WTC11 (cell line): ENCODE results near the gene ARHGAP6. TPM values are rescaled to one million over a fixed set of nuclear protein-coding genes. Genes with fewer than 3 reads are reported as not detected.

Source experiments
- ATAC-seq: fragments of 200-7000 bp; cut with Tn5 transposase; 2 replicates; pipeline ENCODE4 v1.10.0; 2021; ENCODE audit warnings: mild to moderate bottlenecking, moderate library complexity
- CTCF ChIA-PET: fragments of 300-600 bp; sonication (Branson Sonifier 250); formaldehyde crosslinking; loops from one replicate; lab custom pipeline; 2021; ENCODE audit warnings: antibody characterized with exemption; lab: Charles Lee
- POLR2A ChIA-PET: fragments of 350-600 bp; sonication (Branson Sonifier 250); formaldehyde crosslinking; loops from one replicate; lab custom pipeline; 2021; ENCODE audit warnings: antibody characterized with exemption; lab: Charles Lee
- DNase-seq: peaks from one replicate; pipeline ENCODE4 v3.0.0; 2021; ENCODE audit warnings: low spot score
- H3K27ac Mint-ChIP-seq: 2 replicates; pipeline ENCODE4 v1.8.0; 2021; ENCODE audit warnings: mixed read lengths
- H3K27me3 Mint-ChIP-seq: 2 replicates; pipeline ENCODE4 v1.8.0; 2021; ENCODE audit warnings: low read depth, mild to moderate bottlenecking, moderate library complexity, mixed read lengths
- H3K36me3 Mint-ChIP-seq: 2 replicates; pipeline ENCODE4 v1.8.0; 2021; ENCODE audit warnings: mixed read lengths
- H3K4me1 Mint-ChIP-seq: 2 replicates; pipeline ENCODE4 v1.8.0; 2022; ENCODE audit warnings: mixed read lengths
- H3K4me3 Mint-ChIP-seq: 2 replicates; pipeline ENCODE4 v1.8.0; 2021; ENCODE audit warnings: mild to moderate bottlenecking, moderate library complexity, mixed read lengths
- H3K9me3 Mint-ChIP-seq: 2 replicates; pipeline ENCODE4 v1.8.0; 2021; ENCODE audit warnings: mixed read lengths
- ATF1 ChIP-seq: sonication (generic); formaldehyde crosslinking; IDR thresholded peaks from 2 replicates; pipeline ENCODE4 v1.8.1; 2023; ENCODE audit warnings: mild to moderate bottlenecking, moderate library complexity, missing genetic modification reagents
- FOXJ3 ChIP-seq: sonication (generic); formaldehyde crosslinking; IDR thresholded peaks from 2 replicates; pipeline ENCODE4 v1.9.0; 2021; ENCODE audit warnings: missing genetic modification reagents, mild to moderate bottlenecking, borderline replicate concordance
- GTF2I ChIP-seq: fragments of 250-450 bp; sonication (Bioruptor Pico); conservative IDR thresholded peaks from 2 replicates; pipeline ENCODE4 v1.4.0; 2021; ENCODE audit warnings: mild to moderate bottlenecking
- KAT7 ChIP-seq: sonication (generic); formaldehyde crosslinking; IDR thresholded peaks from 2 replicates; pipeline ENCODE4 v1.8.1; 2023; ENCODE audit warnings: missing genetic modification reagents, mild to moderate bottlenecking, borderline replicate concordance
- MXD4 ChIP-seq: fragments of 250-450 bp; sonication (Bioruptor Pico); IDR thresholded peaks from 2 replicates; pipeline ENCODE4 v1.8.0; 2021; ENCODE audit warnings: mild to moderate bottlenecking, moderate library complexity, borderline replicate concordance
- NFE2L1 ChIP-seq: sonication (generic); formaldehyde crosslinking; IDR thresholded peaks from 2 replicates; pipeline ENCODE4 v1.8.1; 2023; ENCODE audit warnings: missing genetic modification reagents
- NR1H2 ChIP-seq: sonication (generic); formaldehyde crosslinking; IDR thresholded peaks from 2 replicates; pipeline ENCODE4 v1.9.0; 2021; ENCODE audit warnings: mild to moderate bottlenecking, moderate library complexity, missing genetic modification reagents
- NR2C2 ChIP-seq: sonication (generic); formaldehyde crosslinking; IDR thresholded peaks from 2 replicates; pipeline ENCODE4 v1.8.0; 2022; ENCODE audit warnings: mild to moderate bottlenecking, missing genetic modification reagents
- RORB ChIP-seq: fragments of 250-450 bp; sonication (Bioruptor Pico); IDR thresholded peaks from 2 replicates; pipeline ENCODE4 v1.9.0; 2021; ENCODE audit warnings: mild to moderate bottlenecking
- SOX15 ChIP-seq: fragments of 250-450 bp; sonication (Bioruptor Pico); IDR thresholded peaks from 2 replicates; pipeline ENCODE4 v1.9.0; 2021; ENCODE audit warnings: mild to moderate bottlenecking
- ZNF396 ChIP-seq: fragments of 250-450 bp; sonication (Bioruptor Pico); IDR thresholded peaks from 2 replicates; pipeline ENCODE4 v1.8.0; 2021; ENCODE audit warnings: mild to moderate bottlenecking, moderate library complexity, borderline replicate concordance
- ZNF423 ChIP-seq: fragments of 250-450 bp; sonication (Bioruptor Pico); IDR thresholded peaks from 2 replicates; pipeline ENCODE4 v2.1.2; 2022; ENCODE audit warnings: mild to moderate bottlenecking, moderate library complexity
- total RNA-seq: library from RNA; stranded (reverse); gene quantifications from 3 replicates; pipeline ENCODE4 v1.2.3, GENCODE V29; 2021
- TF ChIP-seq, protein P1 (sequence below): sonication (generic); formaldehyde crosslinking; IDR thresholded peaks from 2 replicates; pipeline ENCODE4 v1.8.1; 2022; ENCODE audit warnings: low read depth, mild to moderate bottlenecking, moderate library complexity, missing genetic modification reagents, borderline replicate concordance
- TF ChIP-seq, protein P2 (sequence below): sonication (generic); formaldehyde crosslinking; conservative IDR thresholded peaks from 2 replicates; pipeline ENCODE4 v1.8.1; 2022; ENCODE audit warnings: mild to moderate bottlenecking, missing genetic modification reagents
- TF ChIP-seq, protein P3 (sequence below): sonication (generic); formaldehyde crosslinking; IDR thresholded peaks from 2 replicates; pipeline ENCODE4 v1.8.1; 2023; ENCODE audit warnings: mild to moderate bottlenecking, moderate library complexity, missing genetic modification reagents
- TF ChIP-seq, protein P4 (sequence below): sonication (generic); formaldehyde crosslinking; IDR thresholded peaks from 2 replicates; pipeline ENCODE4 v1.8.1; 2023; ENCODE audit warnings: mild to moderate bottlenecking, missing genetic modification reagents
- TF ChIP-seq, protein P5 (sequence below): sonication (generic); formaldehyde crosslinking; IDR thresholded peaks from 2 replicates; pipeline ENCODE4 v1.8.1; 2023; ENCODE audit warnings: mild to moderate bottlenecking, missing genetic modification reagents, moderate library complexity
- TF ChIP-seq, protein P6 (sequence below): sonication (generic); formaldehyde crosslinking; IDR thresholded peaks from 2 replicates; pipeline ENCODE4 v1.8.1; 2022; ENCODE audit warnings: mild to moderate bottlenecking, missing genetic modification reagents, moderate library complexity, borderline replicate concordance
- TF ChIP-seq, protein P7 (sequence below): sonication (generic); formaldehyde crosslinking; IDR thresholded peaks from 2 replicates; pipeline ENCODE4 v1.8.1; 2022; ENCODE audit warnings: missing genetic modification reagents, borderline replicate concordance
- TF ChIP-seq, protein P8 (sequence below): sonication (generic); formaldehyde crosslinking; IDR thresholded peaks from 2 replicates; pipeline ENCODE4 v1.8.0; 2022; ENCODE audit warnings: mild to moderate bottlenecking, missing genetic modification reagents
- TF ChIP-seq, protein P9 (sequence below): sonication (generic); formaldehyde crosslinking; conservative IDR thresholded peaks from 2 replicates; pipeline ENCODE4 v1.8.1; 2023; ENCODE audit warnings: mild to moderate bottlenecking, low read depth, missing genetic modification reagents, moderate library complexity

Gene ARHGAP6
- total RNA-seq, 1 experiment from 2014 or later, result 1.0 TPM

DNA sequence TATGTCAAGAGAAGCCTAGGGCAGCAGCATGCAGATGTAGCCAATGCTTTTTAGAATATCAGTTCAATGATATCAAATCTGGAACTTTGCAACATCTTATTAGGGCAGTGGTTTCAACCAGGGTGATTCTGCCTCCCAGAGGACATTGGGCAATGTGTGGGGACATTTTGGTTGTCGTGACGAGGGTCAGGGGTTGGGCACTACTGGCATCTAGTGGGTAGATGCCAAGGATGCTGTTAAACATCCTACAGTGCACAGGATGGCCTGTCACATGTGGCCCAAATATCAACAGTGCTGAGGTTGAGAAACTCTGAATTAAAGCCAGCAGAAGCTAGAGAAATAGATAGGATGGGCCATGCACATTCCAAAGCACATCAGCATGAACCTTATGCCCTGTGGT, 220.2 kb downstream of the ARHGAP6 start (continued):
- TF ChIP-seq, protein P1, sequence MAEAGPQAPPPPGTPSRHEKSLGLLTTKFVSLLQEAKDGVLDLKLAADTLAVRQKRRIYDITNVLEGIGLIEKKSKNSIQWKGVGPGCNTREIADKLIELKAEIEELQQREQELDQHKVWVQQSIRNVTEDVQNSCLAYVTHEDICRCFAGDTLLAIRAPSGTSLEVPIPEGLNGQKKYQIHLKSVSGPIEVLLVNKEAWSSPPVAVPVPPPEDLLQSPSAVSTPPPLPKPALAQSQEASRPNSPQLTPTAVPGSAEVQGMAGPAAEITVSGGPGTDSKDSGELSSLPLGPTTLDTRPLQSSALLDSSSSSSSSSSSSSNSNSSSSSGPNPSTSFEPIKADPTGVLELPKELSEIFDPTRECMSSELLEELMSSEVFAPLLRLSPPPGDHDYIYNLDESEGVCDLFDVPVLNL (CRISPR knock-in tag), result no peak
- TF ChIP-seq GTF2I (CRISPR knock-in tag) (no peak), NR1H2 (CRISPR knock-in tag) (no peak), FOXJ3 (CRISPR knock-in tag) (no peak), NFE2L1 (no peak), MXD4 (CRISPR knock-in tag) (no peak), NR2C2 (no peak), ATF1 (CRISPR knock-in tag) (no peak)
- TF ChIP-seq, protein P2, sequence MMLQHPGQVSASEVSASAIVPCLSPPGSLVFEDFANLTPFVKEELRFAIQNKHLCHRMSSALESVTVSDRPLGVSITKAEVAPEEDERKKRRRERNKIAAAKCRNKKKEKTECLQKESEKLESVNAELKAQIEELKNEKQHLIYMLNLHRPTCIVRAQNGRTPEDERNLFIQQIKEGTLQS (CRISPR knock-in tag), result no peak
- TF ChIP-seq, protein P3, sequence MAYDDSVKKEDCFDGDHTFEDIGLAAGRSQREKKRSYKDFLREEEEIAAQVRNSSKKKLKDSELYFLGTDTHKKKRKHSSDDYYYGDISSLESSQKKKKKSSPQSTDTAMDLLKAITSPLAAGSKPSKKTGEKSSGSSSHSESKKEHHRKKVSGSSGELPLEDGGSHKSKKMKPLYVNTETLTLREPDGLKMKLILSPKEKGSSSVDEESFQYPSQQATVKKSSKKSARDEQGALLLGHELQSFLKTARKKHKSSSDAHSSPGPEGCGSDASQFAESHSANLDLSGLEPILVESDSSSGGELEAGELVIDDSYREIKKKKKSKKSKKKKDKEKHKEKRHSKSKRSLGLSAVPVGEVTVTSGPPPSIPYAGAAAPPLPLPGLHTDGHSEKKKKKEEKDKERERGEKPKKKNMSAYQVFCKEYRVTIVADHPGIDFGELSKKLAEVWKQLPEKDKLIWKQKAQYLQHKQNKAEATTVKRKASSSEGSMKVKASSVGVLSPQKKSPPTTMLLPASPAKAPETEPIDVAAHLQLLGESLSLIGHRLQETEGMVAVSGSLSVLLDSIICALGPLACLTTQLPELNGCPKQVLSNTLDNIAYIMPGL (CRISPR knock-in tag), result no peak
- TF ChIP-seq, protein P4, sequence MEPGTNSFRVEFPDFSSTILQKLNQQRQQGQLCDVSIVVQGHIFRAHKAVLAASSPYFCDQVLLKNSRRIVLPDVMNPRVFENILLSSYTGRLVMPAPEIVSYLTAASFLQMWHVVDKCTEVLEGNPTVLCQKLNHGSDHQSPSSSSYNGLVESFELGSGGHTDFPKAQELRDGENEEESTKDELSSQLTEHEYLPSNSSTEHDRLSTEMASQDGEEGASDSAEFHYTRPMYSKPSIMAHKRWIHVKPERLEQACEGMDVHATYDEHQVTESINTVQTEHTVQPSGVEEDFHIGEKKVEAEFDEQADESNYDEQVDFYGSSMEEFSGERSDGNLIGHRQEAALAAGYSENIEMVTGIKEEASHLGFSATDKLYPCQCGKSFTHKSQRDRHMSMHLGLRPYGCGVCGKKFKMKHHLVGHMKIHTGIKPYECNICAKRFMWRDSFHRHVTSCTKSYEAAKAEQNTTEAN, result no peak
- TF ChIP-seq, protein P5, sequence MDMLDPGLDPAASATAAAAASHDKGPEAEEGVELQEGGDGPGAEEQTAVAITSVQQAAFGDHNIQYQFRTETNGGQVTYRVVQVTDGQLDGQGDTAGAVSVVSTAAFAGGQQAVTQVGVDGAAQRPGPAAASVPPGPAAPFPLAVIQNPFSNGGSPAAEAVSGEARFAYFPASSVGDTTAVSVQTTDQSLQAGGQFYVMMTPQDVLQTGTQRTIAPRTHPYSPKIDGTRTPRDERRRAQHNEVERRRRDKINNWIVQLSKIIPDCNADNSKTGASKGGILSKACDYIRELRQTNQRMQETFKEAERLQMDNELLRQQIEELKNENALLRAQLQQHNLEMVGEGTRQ (CRISPR knock-in tag), result no peak
- TF ChIP-seq, protein P6, sequence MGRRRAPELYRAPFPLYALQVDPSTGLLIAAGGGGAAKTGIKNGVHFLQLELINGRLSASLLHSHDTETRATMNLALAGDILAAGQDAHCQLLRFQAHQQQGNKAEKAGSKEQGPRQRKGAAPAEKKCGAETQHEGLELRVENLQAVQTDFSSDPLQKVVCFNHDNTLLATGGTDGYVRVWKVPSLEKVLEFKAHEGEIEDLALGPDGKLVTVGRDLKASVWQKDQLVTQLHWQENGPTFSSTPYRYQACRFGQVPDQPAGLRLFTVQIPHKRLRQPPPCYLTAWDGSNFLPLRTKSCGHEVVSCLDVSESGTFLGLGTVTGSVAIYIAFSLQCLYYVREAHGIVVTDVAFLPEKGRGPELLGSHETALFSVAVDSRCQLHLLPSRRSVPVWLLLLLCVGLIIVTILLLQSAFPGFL (CRISPR knock-in tag), result no peak

DNA sequence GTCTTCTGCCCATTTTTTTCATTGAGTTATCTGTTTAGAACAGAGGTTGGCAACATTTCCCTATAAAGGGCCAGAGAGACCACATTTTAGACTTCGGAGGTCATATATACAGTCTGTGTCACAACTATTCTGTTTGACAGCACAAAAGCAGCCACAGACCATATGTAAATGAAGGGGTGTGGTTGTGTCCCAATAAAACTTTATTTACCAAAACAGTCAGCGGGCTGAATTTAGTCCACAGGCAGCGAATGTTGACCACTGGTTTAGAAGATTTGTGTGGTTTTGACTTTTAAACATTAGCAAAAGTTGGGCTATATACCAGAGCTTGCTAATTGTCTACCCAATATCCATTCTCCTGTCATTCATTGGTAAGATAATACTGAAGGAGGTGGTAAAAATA, 221.7 kb downstream of the ARHGAP6 start:
- H3K27ac Mint-ChIP-seq, result no peak overlapping the region

More for the DNA sequence above, 221.7 kb downstream of the ARHGAP6 start:
- ATAC-seq, result no peak
- CTCF ChIA-PET, result no interaction called here
- DNase-seq, result no peak
- POLR2A ChIA-PET, result no interaction called here
- Mint-ChIP-seq H3K4me1 (no peaks in the 10 kb centered on the region), H3K4me3 (no peak overlapping the region), H3K27me3 (no peaks in the 10 kb centered on the region), H3K36me3 (no peaks in the 10 kb centered on the region), H3K9me3 (no peaks in the 10 kb centered on the region)
- TF ChIP-seq, protein P4, result no peak
- TF ChIP-seq RORB (CRISPR knock-in tag), result no peak
- no peak for TF ChIP-seq ZNF423 (CRISPR knock-in tag)
- TF ChIP-seq, protein P7, sequence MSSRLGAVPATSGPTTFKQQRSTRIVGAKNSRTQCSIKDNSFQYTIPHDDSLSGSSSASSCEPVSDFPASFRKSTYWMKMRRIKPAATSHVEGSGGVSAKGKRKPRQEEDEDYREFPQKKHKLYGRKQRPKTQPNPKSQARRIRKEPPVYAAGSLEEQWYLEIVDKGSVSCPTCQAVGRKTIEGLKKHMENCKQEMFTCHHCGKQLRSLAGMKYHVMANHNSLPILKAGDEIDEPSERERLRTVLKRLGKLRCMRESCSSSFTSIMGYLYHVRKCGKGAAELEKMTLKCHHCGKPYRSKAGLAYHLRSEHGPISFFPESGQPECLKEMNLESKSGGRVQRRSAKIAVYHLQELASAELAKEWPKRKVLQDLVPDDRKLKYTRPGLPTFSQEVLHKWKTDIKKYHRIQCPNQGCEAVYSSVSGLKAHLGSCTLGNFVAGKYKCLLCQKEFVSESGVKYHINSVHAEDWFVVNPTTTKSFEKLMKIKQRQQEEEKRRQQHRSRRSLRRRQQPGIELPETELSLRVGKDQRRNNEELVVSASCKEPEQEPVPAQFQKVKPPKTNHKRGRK (CRISPR knock-in tag), result no peak
- TF ChIP-seq ZNF396, result no peak
- TF ChIP-seq, protein P8, sequence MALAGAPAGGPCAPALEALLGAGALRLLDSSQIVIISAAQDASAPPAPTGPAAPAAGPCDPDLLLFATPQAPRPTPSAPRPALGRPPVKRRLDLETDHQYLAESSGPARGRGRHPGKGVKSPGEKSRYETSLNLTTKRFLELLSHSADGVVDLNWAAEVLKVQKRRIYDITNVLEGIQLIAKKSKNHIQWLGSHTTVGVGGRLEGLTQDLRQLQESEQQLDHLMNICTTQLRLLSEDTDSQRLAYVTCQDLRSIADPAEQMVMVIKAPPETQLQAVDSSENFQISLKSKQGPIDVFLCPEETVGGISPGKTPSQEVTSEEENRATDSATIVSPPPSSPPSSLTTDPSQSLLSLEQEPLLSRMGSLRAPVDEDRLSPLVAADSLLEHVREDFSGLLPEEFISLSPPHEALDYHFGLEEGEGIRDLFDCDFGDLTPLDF (CRISPR knock-in tag), result no peak
- TF ChIP-seq SOX15 (CRISPR knock-in tag), result no peak
- TF ChIP-seq, protein P9, sequence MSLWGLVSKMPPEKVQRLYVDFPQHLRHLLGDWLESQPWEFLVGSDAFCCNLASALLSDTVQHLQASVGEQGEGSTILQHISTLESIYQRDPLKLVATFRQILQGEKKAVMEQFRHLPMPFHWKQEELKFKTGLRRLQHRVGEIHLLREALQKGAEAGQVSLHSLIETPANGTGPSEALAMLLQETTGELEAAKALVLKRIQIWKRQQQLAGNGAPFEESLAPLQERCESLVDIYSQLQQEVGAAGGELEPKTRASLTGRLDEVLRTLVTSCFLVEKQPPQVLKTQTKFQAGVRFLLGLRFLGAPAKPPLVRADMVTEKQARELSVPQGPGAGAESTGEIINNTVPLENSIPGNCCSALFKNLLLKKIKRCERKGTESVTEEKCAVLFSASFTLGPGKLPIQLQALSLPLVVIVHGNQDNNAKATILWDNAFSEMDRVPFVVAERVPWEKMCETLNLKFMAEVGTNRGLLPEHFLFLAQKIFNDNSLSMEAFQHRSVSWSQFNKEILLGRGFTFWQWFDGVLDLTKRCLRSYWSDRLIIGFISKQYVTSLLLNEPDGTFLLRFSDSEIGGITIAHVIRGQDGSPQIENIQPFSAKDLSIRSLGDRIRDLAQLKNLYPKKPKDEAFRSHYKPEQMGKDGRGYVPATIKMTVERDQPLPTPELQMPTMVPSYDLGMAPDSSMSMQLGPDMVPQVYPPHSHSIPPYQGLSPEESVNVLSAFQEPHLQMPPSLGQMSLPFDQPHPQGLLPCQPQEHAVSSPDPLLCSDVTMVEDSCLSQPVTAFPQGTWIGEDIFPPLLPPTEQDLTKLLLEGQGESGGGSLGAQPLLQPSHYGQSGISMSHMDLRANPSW, result no peak
- no peak for TF ChIP-seq KAT7 (CRISPR knock-in tag)
- TF ChIP-seq ATF1 (CRISPR knock-in tag), result no peak
- TF ChIP-seq NFE2L1, result no peak
